HG03039 (cell line): ENCODE results near the gene HPF1.
"Not testable (repeated sequence)": the region's sequence is repeated elsewhere in the genome, so short reads cannot be mapped to it uniquely, and the experiment has no call there.

Experiments used
- ATAC-seq: cut with Tn5 transposase; IDR thresholded peaks from one replicate; pipeline ENCODE4 v1.9.1; 2021; ENCODE audit warnings: mild to moderate bottlenecking, moderate library complexity; ENCODE audit not compliant: unreplicated experiment

HPF1 gene

GRCh38 chr4:169757575-169758184, at the start of gene HPF1:
HPF1 (minus strand) TSS chr4:169757944; CDS start chr4:169757877, 67 bp downstream.
- peak; percentile 97 for ATAC-seq

GRCh38 chr4:169806770-169807169, 49.0 kb upstream of the HPF1 start:
- not testable (repeated sequence) for ATAC-seq

GRCh38 chr4:169803413-169803812, 45.7 kb upstream of the HPF1 start:
- no peak for ATAC-seq

GRCh38 chr4:169802873-169803272, 45.1 kb upstream of the HPF1 start:
- no peak for ATAC-seq

GRCh38 chr4:169800541-169800940, 42.8 kb upstream of the HPF1 start:
- ATAC-seq, result no peak

- ATAC-seq, result no peak
These were observed 41.5 kb upstream of the HPF1 start for GRCh38 chr4:169799260-169799659.

GRCh38 chr4:169795585-169795984, 37.8 kb upstream of the HPF1 start:
- ATAC-seq, result no peak

- ATAC-seq, result no peak
These were observed 33.9 kb upstream of the HPF1 start for GRCh38 chr4:169791527-169792156.

GRCh38 chr4:169791062-169791461, 33.3 kb upstream of the HPF1 start:
- no peak for ATAC-seq

GRCh38 chr4:169774466-169775445, 17.0 kb upstream of the HPF1 start:
- ATAC-seq, result no peak

- ATAC-seq, result no peak
These were observed 16.1 kb upstream of the HPF1 start for GRCh38 chr4:169773889-169774288.

- ATAC-seq, result not testable (repeated sequence)
These were observed 13.9 kb upstream of the HPF1 start for GRCh38 chr4:169771556-169772080.

GRCh38 chr4:169770416-169770815, 12.7 kb upstream of the HPF1 start:
- ATAC-seq, result no peak

- no peak for ATAC-seq
These were observed 10.6 kb upstream of the HPF1 start for GRCh38 chr4:169768385-169768784.

- ATAC-seq, result no peak
These were observed 9.0 kb upstream of the HPF1 start for GRCh38 chr4:169766741-169767140.

- ATAC-seq, result no peak
These were observed 8.1 kb upstream of the HPF1 start for GRCh38 chr4:169765835-169766234.

GRCh38 chr4:169761846-169762245, 4.1 kb upstream of the HPF1 start:
- no peak for ATAC-seq

- ATAC-seq, result no peak
These were observed 738 bp upstream of the HPF1 start for GRCh38 chr4:169758401-169758962.

- ATAC-seq, result peak; percentile 0
These were observed 671 bp downstream of the HPF1 start for GRCh38 chr4:169756971-169757574.

GRCh38 chr4:169745291-169745690, 12.5 kb downstream of the HPF1 start:
- ATAC-seq, result no peak

- ATAC-seq, result no peak
These were observed 13.1 kb downstream of the HPF1 start for GRCh38 chr4:169744601-169745000.
